K562 (cell line): ENCODE measurements around the gene QSOX2.

ENCODE experiments used
- HCFC1 ChIP-seq: IDR thresholded peaks from 2 replicates; pipeline ENCODE4 v1.6.1; 2012; ENCODE audit warnings: low read depth, low read length, improper control_type of control experiment
- SP1 ChIP-seq: sonication (generic); formaldehyde crosslinking; IDR thresholded peaks from 2 replicates; pipeline ENCODE4 v1.8.1; 2022; ENCODE audit warnings: mild to moderate bottlenecking, missing genetic modification reagents
- TF ChIP-seq, protein P1 (sequence below): fragments of 200-800 bp; sonication (Bioruptor generic); IDR thresholded peaks from 2 replicates; pipeline ENCODE4 v1.6.1; 2016; ENCODE audit warnings: missing genetic modification characterization, missing compliant biosample characterization

DNA sequence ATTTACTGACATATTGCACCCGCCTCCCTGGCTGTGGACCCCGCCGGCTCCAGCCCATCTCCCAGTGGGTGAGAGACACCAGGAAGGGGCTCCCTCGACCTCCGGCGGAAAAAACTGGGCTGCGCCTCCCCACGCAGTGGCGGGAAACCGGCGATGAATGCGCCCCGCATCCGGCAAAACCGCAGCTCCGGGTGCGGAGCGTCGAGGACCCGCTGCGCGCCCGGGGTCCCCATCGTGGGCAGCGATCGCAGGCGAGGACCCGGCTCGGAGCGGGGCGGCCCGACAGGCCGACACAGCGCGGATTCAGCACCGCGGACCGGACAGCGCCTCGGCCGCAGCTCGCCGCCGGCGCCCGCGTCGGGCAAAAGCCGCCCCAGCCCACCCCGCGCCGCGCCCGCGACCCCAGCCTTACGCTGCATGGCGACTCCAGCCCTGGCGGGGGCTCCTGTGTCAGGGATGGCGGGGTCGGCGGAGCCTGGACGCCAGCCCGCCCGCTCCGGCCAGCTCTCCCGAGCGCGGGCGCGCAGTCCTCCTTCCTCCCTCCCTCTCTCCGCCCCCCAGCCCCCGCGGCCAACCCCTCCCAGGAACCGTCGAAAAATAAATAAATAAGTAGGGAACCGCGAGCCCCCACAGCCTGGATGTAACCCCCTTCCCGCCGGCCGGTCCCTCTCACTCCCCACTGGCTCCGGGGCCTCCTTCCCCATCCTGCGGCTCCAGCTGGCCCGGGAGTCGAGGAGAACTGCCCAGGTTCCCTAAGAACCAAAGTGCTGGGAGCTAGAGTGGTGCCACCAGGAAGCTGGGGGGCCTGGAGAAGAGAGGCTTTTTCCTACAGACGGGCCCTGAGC is 43.8 kb downstream of the QSOX2 start:
- TF ChIP-seq HCFC1, result no peak
- no peak for TF ChIP-seq SP1 (CRISPR knock-in tag)
- TF ChIP-seq, protein P1, sequence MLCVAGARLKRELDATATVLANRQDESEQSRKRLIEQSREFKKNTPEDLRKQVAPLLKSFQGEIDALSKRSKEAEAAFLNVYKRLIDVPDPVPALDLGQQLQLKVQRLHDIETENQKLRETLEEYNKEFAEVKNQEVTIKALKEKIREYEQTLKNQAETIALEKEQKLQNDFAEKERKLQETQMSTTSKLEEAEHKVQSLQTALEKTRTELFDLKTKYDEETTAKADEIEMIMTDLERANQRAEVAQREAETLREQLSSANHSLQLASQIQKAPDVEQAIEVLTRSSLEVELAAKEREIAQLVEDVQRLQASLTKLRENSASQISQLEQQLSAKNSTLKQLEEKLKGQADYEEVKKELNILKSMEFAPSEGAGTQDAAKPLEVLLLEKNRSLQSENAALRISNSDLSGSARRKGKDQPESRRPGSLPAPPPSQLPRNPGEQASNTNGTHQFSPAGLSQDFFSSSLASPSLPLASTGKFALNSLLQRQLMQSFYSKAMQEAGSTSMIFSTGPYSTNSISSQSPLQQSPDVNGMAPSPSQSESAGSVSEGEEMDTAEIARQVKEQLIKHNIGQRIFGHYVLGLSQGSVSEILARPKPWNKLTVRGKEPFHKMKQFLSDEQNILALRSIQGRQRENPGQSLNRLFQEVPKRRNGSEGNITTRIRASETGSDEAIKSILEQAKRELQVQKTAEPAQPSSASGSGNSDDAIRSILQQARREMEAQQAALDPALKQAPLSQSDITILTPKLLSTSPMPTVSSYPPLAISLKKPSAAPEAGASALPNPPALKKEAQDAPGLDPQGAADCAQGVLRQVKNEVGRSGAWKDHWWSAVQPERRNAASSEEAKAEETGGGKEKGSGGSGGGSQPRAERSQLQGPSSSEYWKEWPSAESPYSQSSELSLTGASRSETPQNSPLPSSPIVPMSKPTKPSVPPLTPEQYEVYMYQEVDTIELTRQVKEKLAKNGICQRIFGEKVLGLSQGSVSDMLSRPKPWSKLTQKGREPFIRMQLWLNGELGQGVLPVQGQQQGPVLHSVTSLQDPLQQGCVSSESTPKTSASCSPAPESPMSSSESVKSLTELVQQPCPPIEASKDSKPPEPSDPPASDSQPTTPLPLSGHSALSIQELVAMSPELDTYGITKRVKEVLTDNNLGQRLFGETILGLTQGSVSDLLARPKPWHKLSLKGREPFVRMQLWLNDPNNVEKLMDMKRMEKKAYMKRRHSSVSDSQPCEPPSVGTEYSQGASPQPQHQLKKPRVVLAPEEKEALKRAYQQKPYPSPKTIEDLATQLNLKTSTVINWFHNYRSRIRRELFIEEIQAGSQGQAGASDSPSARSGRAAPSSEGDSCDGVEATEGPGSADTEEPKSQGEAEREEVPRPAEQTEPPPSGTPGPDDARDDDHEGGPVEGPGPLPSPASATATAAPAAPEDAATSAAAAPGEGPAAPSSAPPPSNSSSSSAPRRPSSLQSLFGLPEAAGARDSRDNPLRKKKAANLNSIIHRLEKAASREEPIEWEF (CRISPR knock-in tag), result no peak
